HepG2 (cell line): Measurements from ENCODE around the gene MYCBP2. TPM values are rescaled to one million over a fixed set of nuclear protein-coding genes. Genes with fewer than 3 reads are reported as not detected.
A peak's percentile ranks its signal among the peaks of the same experiment; 100 is the strongest.

Experiments
- HMG20A ChIP-seq: IDR thresholded peaks from 2 replicates; pipeline ENCODE4 v1.6.1; 2016; ENCODE audit warnings: borderline replicate concordance
- IRX3 ChIP-seq: sonication (generic); formaldehyde crosslinking; IDR thresholded peaks from 2 replicates; pipeline ENCODE4 v1.8.1; 2023; ENCODE audit warnings: mild to moderate bottlenecking, low read depth, missing genetic modification reagents, borderline replicate concordance
- NFKB2 ChIP-seq: sonication (generic); formaldehyde crosslinking; IDR thresholded peaks from 2 replicates; pipeline ENCODE4 v1.4.0; 2020; ENCODE audit warnings: missing genetic modification reagents, borderline replicate concordance
- PRPF4 ChIP-seq: fragments of 200-400 bp; formaldehyde crosslinking; IDR thresholded peaks from 2 replicates; pipeline ENCODE4 v1.6.1; 2016; ENCODE audit warnings: low read length, low read depth; ENCODE audit not compliant: poor library complexity, severe bottlenecking
- ZBED4 ChIP-seq: sonication (generic); formaldehyde crosslinking; IDR thresholded peaks from 2 replicates; pipeline ENCODE4 v1.4.0; 2020; ENCODE audit warnings: missing genetic modification reagents, borderline replicate concordance
- ZKSCAN8 ChIP-seq: IDR thresholded peaks from 2 replicates; pipeline ENCODE4 v1.6.1; 2016; ENCODE audit warnings: borderline replicate concordance, missing genetic modification reagents, missing compliant biosample characterization
- ZNF225 ChIP-seq: sonication (generic); formaldehyde crosslinking; IDR thresholded peaks from 2 replicates; pipeline ENCODE4 v1.4.0; 2020; ENCODE audit warnings: mild to moderate bottlenecking, missing genetic modification reagents
- ZNF550 ChIP-seq: sonication (generic); formaldehyde crosslinking; IDR thresholded peaks from 2 replicates; pipeline ENCODE4 v1.4.0; 2020; ENCODE audit warnings: mild to moderate bottlenecking, missing genetic modification reagents, borderline replicate concordance
- ZNF558 ChIP-seq: sonication (generic); formaldehyde crosslinking; IDR thresholded peaks from 2 replicates; pipeline ENCODE4 v1.9.0; 2022; ENCODE audit warnings: mild to moderate bottlenecking, missing genetic modification reagents, borderline replicate concordance
- ZNF615 ChIP-seq: sonication (generic); formaldehyde crosslinking; IDR thresholded peaks from 2 replicates; pipeline ENCODE4 v1.5.0; 2020; ENCODE audit warnings: mild to moderate bottlenecking, missing genetic modification reagents, borderline replicate concordance
- ZNF782 ChIP-seq: sonication (generic); formaldehyde crosslinking; IDR thresholded peaks from 2 replicates; pipeline ENCODE4 v1.4.0; 2020; ENCODE audit warnings: missing genetic modification reagents, mild to moderate bottlenecking, borderline replicate concordance
- ZNF792 ChIP-seq: IDR thresholded peaks from 2 replicates; pipeline ENCODE4 v1.6.1; 2016
- ZZZ3 ChIP-seq: sonication (generic); formaldehyde crosslinking; IDR thresholded peaks from 2 replicates; pipeline ENCODE4 v1.4.0; 2020; ENCODE audit warnings: missing genetic modification reagents, mild to moderate bottlenecking, borderline replicate concordance
- polyA plus RNA-seq, 8 experiments: library from polyadenylated mRNA; depleted of rRNA in 3 of 8; stranded (reverse) in 7 of 8; unstranded in 1 of 8; fragments of >200 nt; fragmentation: Illumina TruSeq in 4 of 8; extraction: Trizol in 4 of 8; gene quantifications; 2 replicates each; pipeline versions ENCODE4 v1.2.1 to v1.2.3, GENCODE V29; 2011 to 2016; ENCODE audit warnings: low read depth in 4 of 8, missing spikeins in 1 of 8, mixed read lengths in 1 of 8; ENCODE audit not compliant: insufficient read depth in 1 of 8
- total RNA-seq, 5 experiments: library from RNA; depleted of rRNA; stranded (reverse); fragments of >200 nt; fragmentation: Illumina TruSeq; extraction: Trizol; gene quantifications; 2 replicates each; pipeline ENCODE4 v1.2.3, GENCODE V29; 2016; ENCODE audit warnings: low read depth in 1 of 5
- TF ChIP-seq, protein P1 (sequence below): sonication (generic); formaldehyde crosslinking; IDR thresholded peaks from 2 replicates; pipeline ENCODE4 v1.4.0; 2020; ENCODE audit warnings: missing genetic modification reagents
- TF ChIP-seq, protein P2 (sequence below), 2 experiments: sonication (generic) in 1 of 2; formaldehyde crosslinking in 1 of 2; IDR thresholded peaks; 2 replicates each; pipeline versions ENCODE4 v1.4.0 to v1.6.1; 2016 to 2020; ENCODE audit warnings: borderline replicate concordance in 1 of 2, low read depth in 1 of 2, mild to moderate bottlenecking in 1 of 2, missing genetic modification reagents in 1 of 2

The MYCBP2 gene
- total and polyA plus RNA-seq, 2 of the 13 experiments (the other 11 are each of a cell fraction or from before 2014, with no cell fraction given) = 16.3 to 35.3 TPM

- TF ChIP-seq IRX3 (no peak), ZKSCAN8 (peak; percentile 79; the same call in 1 of the 2 replicates), PRPF4 (no peak), ZNF558 (CRISPR knock-in tag) (peak; percentile 25; the same call in 1 of the 2 replicates), ZNF225 (CRISPR knock-in tag) (no peak), HMG20A (no peak), ZNF782 (CRISPR knock-in tag) (no peak), ZZZ3 (CRISPR knock-in tag) (no peak), ZNF550 (CRISPR knock-in tag) (no peak), NFKB2 (CRISPR knock-in tag) (peak; percentile 3; the same call in 1 of the 2 replicates), ZBED4 (peak; percentile 79; the same call in 1 of the 2 replicates), ZNF792 (CRISPR knock-in tag) (peak; percentile 77), ZNF615 (no peak)
- TF ChIP-seq, protein P1, sequence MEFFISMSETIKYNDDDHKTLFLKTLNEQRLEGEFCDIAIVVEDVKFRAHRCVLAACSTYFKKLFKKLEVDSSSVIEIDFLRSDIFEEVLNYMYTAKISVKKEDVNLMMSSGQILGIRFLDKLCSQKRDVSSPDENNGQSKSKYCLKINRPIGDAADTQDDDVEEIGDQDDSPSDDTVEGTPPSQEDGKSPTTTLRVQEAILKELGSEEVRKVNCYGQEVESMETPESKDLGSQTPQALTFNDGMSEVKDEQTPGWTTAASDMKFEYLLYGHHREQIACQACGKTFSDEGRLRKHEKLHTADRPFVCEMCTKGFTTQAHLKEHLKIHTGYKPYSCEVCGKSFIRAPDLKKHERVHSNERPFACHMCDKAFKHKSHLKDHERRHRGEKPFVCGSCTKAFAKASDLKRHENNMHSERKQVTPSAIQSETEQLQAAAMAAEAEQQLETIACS (CRISPR knock-in tag) = no peak
- TF ChIP-seq, protein P2, sequence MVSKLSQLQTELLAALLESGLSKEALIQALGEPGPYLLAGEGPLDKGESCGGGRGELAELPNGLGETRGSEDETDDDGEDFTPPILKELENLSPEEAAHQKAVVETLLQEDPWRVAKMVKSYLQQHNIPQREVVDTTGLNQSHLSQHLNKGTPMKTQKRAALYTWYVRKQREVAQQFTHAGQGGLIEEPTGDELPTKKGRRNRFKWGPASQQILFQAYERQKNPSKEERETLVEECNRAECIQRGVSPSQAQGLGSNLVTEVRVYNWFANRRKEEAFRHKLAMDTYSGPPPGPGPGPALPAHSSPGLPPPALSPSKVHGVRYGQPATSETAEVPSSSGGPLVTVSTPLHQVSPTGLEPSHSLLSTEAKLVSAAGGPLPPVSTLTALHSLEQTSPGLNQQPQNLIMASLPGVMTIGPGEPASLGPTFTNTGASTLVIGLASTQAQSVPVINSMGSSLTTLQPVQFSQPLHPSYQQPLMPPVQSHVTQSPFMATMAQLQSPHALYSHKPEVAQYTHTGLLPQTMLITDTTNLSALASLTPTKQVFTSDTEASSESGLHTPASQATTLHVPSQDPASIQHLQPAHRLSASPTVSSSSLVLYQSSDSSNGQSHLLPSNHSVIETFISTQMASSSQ (IDR thresholded peaks at IDR 0.05; ENCODE audit: low read depth) = no peak
- TF ChIP-seq, protein P2 (CRISPR knock-in tag; IDR thresholded peaks at IDR 0.05; ENCODE audit: borderline replicate concordance) = no peak
Measured at GRCh38 chr13:77329133-77329910, 2.4 kb upstream of the MYCBP2 start (continued).
